HEK293 (cell line): ENCODE measurements around the gene C12orf57.

Source experiments
- CTCF ChIP-seq: fragments of 450-650 bp; formaldehyde crosslinking; IDR thresholded peaks from 2 replicates; pipeline ENCODE4 v1.5.1; 2016; ENCODE audit warnings: missing biosample characterization, missing genetic modification characterization
- KLF7 ChIP-seq: fragments of 450-650 bp; formaldehyde crosslinking; IDR thresholded peaks from 2 replicates; pipeline ENCODE4 v1.5.1; 2016; ENCODE audit warnings: missing biosample characterization, missing genetic modification characterization, borderline replicate concordance
- SP2 ChIP-seq: fragments of 450-650 bp; formaldehyde crosslinking; IDR thresholded peaks from 2 replicates; pipeline ENCODE4 v1.5.1; 2016; ENCODE audit warnings: missing biosample characterization, missing genetic modification characterization
- ZBTB1 ChIP-seq: fragments of 450-650 bp; formaldehyde crosslinking; IDR thresholded peaks from 2 replicates; pipeline ENCODE4 v1.5.1; 2016; ENCODE audit warnings: missing biosample characterization, missing genetic modification characterization
- ZNF23 ChIP-seq: fragments of 450-650 bp; formaldehyde crosslinking; IDR thresholded peaks from 2 replicates; pipeline ENCODE4 v1.5.1; 2016; ENCODE audit warnings: missing biosample characterization, missing genetic modification characterization, borderline replicate concordance
- ZNF341 ChIP-seq: fragments of 450-650 bp; formaldehyde crosslinking; IDR thresholded peaks from 2 replicates; pipeline ENCODE4; 2016; ENCODE audit warnings: low read depth, missing biosample characterization, missing genetic modification characterization
- ZNF501 ChIP-seq: fragments of 450-650 bp; formaldehyde crosslinking; IDR thresholded peaks from 2 replicates; pipeline ENCODE4 v1.5.1; 2016; ENCODE audit warnings: missing biosample characterization, missing genetic modification characterization
- ZNF701 ChIP-seq: fragments of 450-650 bp; formaldehyde crosslinking; IDR thresholded peaks from 2 replicates; pipeline ENCODE4 v1.5.1; 2016; ENCODE audit warnings: missing biosample characterization, missing genetic modification characterization
- ZNF704 ChIP-seq: fragments of 450-650 bp; formaldehyde crosslinking; IDR thresholded peaks from 2 replicates; pipeline ENCODE4 v1.5.1; 2016; ENCODE audit warnings: missing biosample characterization, missing genetic modification characterization
- TF ChIP-seq, protein P1 (sequence below): fragments of 450-650 bp; formaldehyde crosslinking; optimal IDR thresholded peaks from 2 replicates; pipeline ENCODE3; 2016; ENCODE audit warnings: missing biosample characterization, mild to moderate bottlenecking, missing genetic modification characterization
- TF ChIP-seq, protein P2 (sequence below): sonication (generic); formaldehyde crosslinking; IDR thresholded peaks from 2 replicates; pipeline ENCODE4 v1.8.1; 2022; ENCODE audit warnings: mild to moderate bottlenecking, moderate library complexity, missing genetic modification reagents
- TF ChIP-seq, protein P3 (sequence below): fragments of 450-650 bp; formaldehyde crosslinking; IDR thresholded peaks from 2 replicates; pipeline ENCODE4 v1.5.1; 2016; ENCODE audit warnings: missing biosample characterization, missing genetic modification characterization
- TF ChIP-seq, protein P4 (sequence below): fragments of 450-650 bp; formaldehyde crosslinking; IDR thresholded peaks from 2 replicates; pipeline ENCODE4 v1.5.1; 2016; ENCODE audit warnings: missing biosample characterization, missing genetic modification characterization

- TF ChIP-seq CTCF (tag by site-specific recombination) (no peak), ZBTB1 (tag by site-specific recombination) (no peak), ZNF701 (tag by site-specific recombination) (no peak), ZNF501 (no peak), ZNF704 (no peak), ZNF341 (tag by site-specific recombination) (no peak), KLF7 (no peak), SP2 (tag by site-specific recombination) (no peak), ZNF23 (tag by site-specific recombination) (no peak)
- TF ChIP-seq, protein P1, sequence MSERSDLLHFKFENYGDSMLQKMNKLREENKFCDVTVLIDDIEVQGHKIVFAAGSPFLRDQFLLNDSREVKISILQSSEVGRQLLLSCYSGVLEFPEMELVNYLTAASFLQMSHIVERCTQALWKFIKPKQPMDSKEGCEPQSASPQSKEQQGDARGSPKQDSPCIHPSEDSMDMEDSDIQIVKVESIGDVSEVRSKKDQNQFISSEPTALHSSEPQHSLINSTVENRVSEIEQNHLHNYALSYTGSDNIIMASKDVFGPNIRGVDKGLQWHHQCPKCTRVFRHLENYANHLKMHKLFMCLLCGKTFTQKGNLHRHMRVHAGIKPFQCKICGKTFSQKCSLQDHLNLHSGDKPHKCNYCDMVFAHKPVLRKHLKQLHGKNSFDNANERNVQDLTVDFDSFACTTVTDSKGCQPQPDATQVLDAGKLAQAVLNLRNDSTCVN (tag by site-specific recombination) = no peak
- TF ChIP-seq, protein P2, sequence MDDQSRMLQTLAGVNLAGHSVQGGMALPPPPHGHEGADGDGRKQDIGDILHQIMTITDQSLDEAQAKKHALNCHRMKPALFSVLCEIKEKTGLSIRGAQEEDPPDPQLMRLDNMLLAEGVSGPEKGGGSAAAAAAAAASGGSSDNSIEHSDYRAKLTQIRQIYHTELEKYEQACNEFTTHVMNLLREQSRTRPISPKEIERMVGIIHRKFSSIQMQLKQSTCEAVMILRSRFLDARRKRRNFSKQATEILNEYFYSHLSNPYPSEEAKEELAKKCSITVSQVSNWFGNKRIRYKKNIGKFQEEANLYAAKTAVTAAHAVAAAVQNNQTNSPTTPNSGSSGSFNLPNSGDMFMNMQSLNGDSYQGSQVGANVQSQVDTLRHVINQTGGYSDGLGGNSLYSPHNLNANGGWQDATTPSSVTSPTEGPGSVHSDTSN (CRISPR knock-in tag) = no peak
- TF ChIP-seq, protein P3, sequence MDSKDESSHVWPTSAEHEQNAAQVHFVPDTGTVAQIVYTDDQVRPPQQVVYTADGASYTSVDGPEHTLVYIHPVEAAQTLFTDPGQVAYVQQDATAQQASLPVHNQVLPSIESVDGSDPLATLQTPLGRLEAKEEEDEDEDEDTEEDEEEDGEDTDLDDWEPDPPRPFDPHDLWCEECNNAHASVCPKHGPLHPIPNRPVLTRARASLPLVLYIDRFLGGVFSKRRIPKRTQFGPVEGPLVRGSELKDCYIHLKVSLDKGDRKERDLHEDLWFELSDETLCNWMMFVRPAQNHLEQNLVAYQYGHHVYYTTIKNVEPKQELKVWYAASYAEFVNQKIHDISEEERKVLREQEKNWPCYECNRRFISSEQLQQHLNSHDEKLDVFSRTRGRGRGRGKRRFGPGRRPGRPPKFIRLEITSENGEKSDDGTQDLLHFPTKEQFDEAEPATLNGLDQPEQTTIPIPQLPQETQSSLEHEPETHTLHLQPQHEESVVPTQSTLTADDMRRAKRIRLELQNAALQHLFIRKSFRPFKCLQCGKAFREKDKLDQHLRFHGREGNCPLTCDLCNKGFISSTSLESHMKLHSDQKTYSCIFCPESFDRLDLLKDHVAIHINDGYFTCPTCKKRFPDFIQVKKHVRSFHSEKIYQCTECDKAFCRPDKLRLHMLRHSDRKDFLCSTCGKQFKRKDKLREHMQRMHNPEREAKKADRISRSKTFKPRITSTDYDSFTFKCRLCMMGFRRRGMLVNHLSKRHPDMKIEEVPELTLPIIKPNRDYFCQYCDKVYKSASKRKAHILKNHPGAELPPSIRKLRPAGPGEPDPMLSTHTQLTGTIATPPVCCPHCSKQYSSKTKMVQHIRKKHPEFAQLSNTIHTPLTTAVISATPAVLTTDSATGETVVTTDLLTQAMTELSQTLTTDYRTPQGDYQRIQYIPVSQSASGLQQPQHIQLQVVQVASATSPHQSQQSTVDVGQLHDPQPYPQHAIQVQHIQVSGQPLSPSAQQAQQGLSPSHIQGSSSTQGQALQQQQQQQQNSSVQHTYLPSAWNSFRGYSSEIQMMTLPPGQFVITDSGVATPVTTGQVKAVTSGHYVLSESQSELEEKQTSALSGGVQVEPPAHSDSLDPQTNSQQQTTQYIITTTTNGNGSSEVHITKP = no peak
- TF ChIP-seq, protein P4, sequence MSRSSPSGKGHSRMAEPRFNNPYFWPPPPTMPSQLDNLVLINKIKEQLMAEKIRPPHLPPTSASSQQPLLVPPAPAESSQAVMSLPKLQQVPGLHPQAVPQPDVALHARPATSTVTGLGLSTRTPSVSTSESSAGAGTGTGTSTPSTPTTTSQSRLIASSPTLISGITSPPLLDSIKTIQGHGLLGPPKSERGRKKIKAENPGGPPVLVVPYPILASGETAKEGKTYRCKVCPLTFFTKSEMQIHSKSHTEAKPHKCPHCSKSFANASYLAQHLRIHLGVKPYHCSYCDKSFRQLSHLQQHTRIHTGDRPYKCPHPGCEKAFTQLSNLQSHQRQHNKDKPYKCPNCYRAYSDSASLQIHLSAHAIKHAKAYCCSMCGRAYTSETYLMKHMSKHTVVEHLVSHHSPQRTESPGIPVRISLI (tag by site-specific recombination) = no peak
These were observed 9.1 kb downstream of the C12orf57 start for GRCh38 chr12:6952863-6953441.
